Fibroblast of lung (primary cell): ENCODE results near the gene FOXK2. TPM values are rescaled to one million over a fixed set of nuclear protein-coding genes. Genes with fewer than 3 reads are reported as not detected.

Source experiments
- DNase-seq, 2 donors: peaks; one replicate each; pipeline versions ENCODE4 v3.0.0 to v3.0.0-alpha.2; 2010; ENCODE audit warnings: low read depth in 2 of 2
- H2AFZ ChIP-seq: 2 replicates; pipeline ENCODE4 v1.5.1; 2012; ENCODE audit warnings: low read length, control low read depth, inconsistent platforms
- H3K27ac ChIP-seq: 2 replicates; pipeline ENCODE4 v1.5.1; 2011; ENCODE audit warnings: low read length, control low read depth; ENCODE audit not compliant: insufficient read depth
- H3K27me3 ChIP-seq: 2 replicates; pipeline ENCODE4 v1.5.1; 2011; ENCODE audit warnings: mild to moderate bottlenecking, low read length; ENCODE audit not compliant: control insufficient read depth, insufficient read depth
- H3K36me3 ChIP-seq: 2 replicates; pipeline ENCODE4 v1.5.1; 2011; ENCODE audit warnings: low read length; ENCODE audit not compliant: control insufficient read depth, insufficient read depth
- H3K4me1 ChIP-seq: 2 replicates; pipeline ENCODE4 v1.5.1; 2011; ENCODE audit warnings: low read length; ENCODE audit not compliant: control insufficient read depth, insufficient read depth; ENCODE audit errors: extremely low read depth
- H3K4me2 ChIP-seq: 2 replicates; pipeline ENCODE4 v1.5.1; 2011; ENCODE audit warnings: low read length, control low read depth; ENCODE audit not compliant: insufficient read depth; ENCODE audit errors: extremely low read depth
- H3K4me3 ChIP-seq, 4 experiments: fragments of 200-600 bp in 1 of 4; sonication (generic) in 1 of 4; replicated peaks in 1 of 4; 2 replicates each; pipeline ENCODE4 v1.5.1; 2011 to 2016; ENCODE audit warnings: low read length in 4 of 4, low read depth in 3 of 4, mild to moderate bottlenecking in 3 of 4, control low read depth in 2 of 4, inconsistent platforms in 1 of 4, mixed read lengths in 1 of 4; ENCODE audit not compliant: insufficient read depth in 1 of 4; ENCODE audit errors: control extremely low read depth in 1 of 4
- H3K79me2 ChIP-seq: 2 replicates; pipeline ENCODE4 v1.5.1; 2012; ENCODE audit warnings: mild to moderate bottlenecking, low read length, inconsistent platforms; ENCODE audit not compliant: control insufficient read depth, insufficient read depth
- H3K9ac ChIP-seq: 2 replicates; pipeline ENCODE4 v1.5.1; 2011; ENCODE audit warnings: mild to moderate bottlenecking, low read length, control low read depth; ENCODE audit not compliant: insufficient read depth
- H3K9me3 ChIP-seq: 2 replicates; pipeline ENCODE4 v1.5.1; 2012; ENCODE audit warnings: low read depth, low read length; ENCODE audit not compliant: control insufficient read depth, insufficient read depth
- H4K20me1 ChIP-seq: 2 replicates; pipeline ENCODE4 v1.5.1; 2011; ENCODE audit warnings: low read length; ENCODE audit not compliant: control insufficient read depth, insufficient read depth; ENCODE audit errors: extremely low read depth
- CTCF ChIP-seq, 2 donors: IDR thresholded peaks in 1 of 2; conservative IDR thresholded peaks in 1 of 2; 1 replicate in 1 of 2; 2 replicates in 1 of 2; pipeline ENCODE4 v1.5.1; 2011 to 2012; ENCODE audit warnings: low read length in 2 of 2, control low read depth in 1 of 2, inconsistent platforms in 1 of 2, low read depth in 1 of 2, mild to moderate bottlenecking in 1 of 2
- EZH2 ChIP-seq: IDR thresholded peaks from 2 replicates; pipeline ENCODE4 v1.5.1; 2012; ENCODE audit warnings: low read length, control low read depth, mild to moderate bottlenecking; ENCODE audit errors: missing control alignments
- polyA plus RNA-seq, 2 donors: library from polyadenylated mRNA; depleted of rRNA in 1 of 2; stranded (reverse) in 1 of 2; unstranded in 1 of 2; fragments of >200 nt; gene quantifications; 2 replicates each; pipeline ENCODE4 v1.2.1, GENCODE V29; 2011 to 2012; ENCODE audit warnings: missing spikeins in 1 of 2
- total RNA-seq: library from RNA; depleted of rRNA; stranded (reverse); fragments of >200 nt; gene quantifications from 2 replicates; pipeline ENCODE4 v1.2.1, GENCODE V29; 2014

FOXK2 gene
- total and polyA plus RNA-seq, 2 donors (not counting 1 experiment from before 2014, with no cell fraction given), result 23.5 to 33.2 TPM

- Histone ChIP-seq H3K9ac (no peak overlapping the region), H3K79me2 (peaks cover 75% of the 10 kb centered on the region), H3K27me3 (no peaks in the 10 kb centered on the region), H3K4me3 (no peak overlapping the region), H3K4me2 (no peak overlapping the region), H3K9me3 (no peaks in the 10 kb centered on the region), H2AFZ (no peak overlapping the region), H4K20me1 (no peaks in the 10 kb centered on the region), H3K27ac (no peak overlapping the region), H3K4me1 (peaks cover 3% of the 10 kb centered on the region), H3K36me3 (no peaks in the 10 kb centered on the region)
- TF ChIP-seq CTCF (conservative IDR thresholded peaks at IDR 0.05 in 1 of 2, IDR thresholded peaks at IDR 0.05 in 1 of 2; ENCODE audit: low read depth in 1 of 2, low read length in 2 of 2) (no peak), EZH2 (no peak)
- peak in 1 of 2 donors; percentile 61 for DNase-seq
These were observed 25.5 kb downstream of the FOXK2 start for GRCh38 chr17:82545071-82545462.

- TF ChIP-seq EZH2 (no peak), CTCF (conservative IDR thresholded peaks at IDR 0.05 in 1 of 2, IDR thresholded peaks at IDR 0.05 in 1 of 2; ENCODE audit: low read depth in 1 of 2, low read length in 2 of 2) (no peak)
- H3K27ac ChIP-seq, result no peak overlapping the region
- no peak overlapping the region for H3K4me3 ChIP-seq
- no peaks in the 10 kb centered on the region for H3K27me3 ChIP-seq
- H3K9me3 ChIP-seq, result no peaks in the 10 kb centered on the region
- peaks cover 75% of the 10 kb centered on the region for H3K79me2 ChIP-seq
- H3K4me1 ChIP-seq, result peaks cover 3% of the 10 kb centered on the region
- H3K36me3 ChIP-seq, result no peaks in the 10 kb centered on the region
- no peak overlapping the region for H3K4me2 ChIP-seq
- no peak overlapping the region for H3K9ac ChIP-seq
- DNase-seq, result no peak
- no peak overlapping the region for H2AFZ ChIP-seq
- peaks cover 4% of the 10 kb centered on the region for H4K20me1 ChIP-seq
These were observed 28.4 kb downstream of the FOXK2 start for GRCh38 chr17:82547981-82548380.

- DNase-seq, result peak in 1 of 2 donors; percentile 23
- Histone ChIP-seq H3K27ac (no peak overlapping the region), H3K4me2 (no peak overlapping the region), H3K79me2 (peaks cover 78% of the 10 kb centered on the region), H3K4me3 (no peak overlapping the region), H3K27me3 (no peaks in the 10 kb centered on the region), H3K9ac (no peak overlapping the region), H3K9me3 (no peaks in the 10 kb centered on the region), H3K36me3 (no peaks in the 10 kb centered on the region), H3K4me1 (peaks cover 3% of the 10 kb centered on the region), H2AFZ (no peak overlapping the region), H4K20me1 (peaks cover 4% of the 10 kb centered on the region)
- TF ChIP-seq EZH2 (no peak), CTCF (conservative IDR thresholded peaks at IDR 0.05 in 1 of 2, IDR thresholded peaks at IDR 0.05 in 1 of 2; ENCODE audit: low read depth in 1 of 2, low read length in 2 of 2) (no peak)
These were observed 29.3 kb downstream of the FOXK2 start for GRCh38 chr17:82548681-82549303.
